H9 (cell line): ENCODE measurements around the gene POU3F3. TPM values are rescaled to one million over a fixed set of nuclear protein-coding genes. Genes with fewer than 3 reads are reported as not detected.
A peak's percentile ranks its signal among the peaks of the same experiment; 100 is the strongest.

ENCODE experiments used
- DNase-seq: peaks from one replicate; pipeline ENCODE4 v3.0.0-alpha.2; 2017
- H2AFZ ChIP-seq: one replicate; pipeline ENCODE4 v1.6.1; 2013; ENCODE audit warnings: mild to moderate bottlenecking, low read length, control low read depth, moderate library complexity
- H2AK5ac ChIP-seq: 2 replicates; pipeline ENCODE4 v1.6.1; 2013; ENCODE audit warnings: low read length, control low read depth, mixed read lengths; ENCODE audit not compliant: insufficient read length
- H2BK120ac ChIP-seq: one replicate; pipeline ENCODE4 v1.6.1; 2013; ENCODE audit warnings: low read depth, mild to moderate bottlenecking, low read length, control low read depth, inconsistent platforms; ENCODE audit not compliant: poor library complexity, severe bottlenecking
- H2BK12ac ChIP-seq: 2 replicates; pipeline ENCODE4 v1.6.1; 2013; ENCODE audit warnings: low read length, control low read depth, mixed read lengths, low read depth; ENCODE audit not compliant: insufficient read length
- H2BK15ac ChIP-seq: 2 replicates; pipeline ENCODE4 v1.6.1; 2013; ENCODE audit warnings: low read depth, low read length, control low read depth
- H2BK20ac ChIP-seq: one replicate; pipeline ENCODE4 v1.6.1; 2013; ENCODE audit warnings: low read depth, mild to moderate bottlenecking, low read length, control low read depth, inconsistent platforms; ENCODE audit not compliant: poor library complexity, severe bottlenecking
- H2BK5ac ChIP-seq: 2 replicates; pipeline ENCODE4 v1.6.1; 2013; ENCODE audit warnings: low read length, control low read depth, mixed read lengths; ENCODE audit not compliant: insufficient read length
- H3K14ac ChIP-seq: 2 replicates; pipeline ENCODE4 v1.6.1; 2013; ENCODE audit warnings: low read length, control low read depth; ENCODE audit not compliant: insufficient read depth
- H3K18ac ChIP-seq: 2 replicates; pipeline ENCODE4 v1.6.1; 2013; ENCODE audit warnings: low read depth, mild to moderate bottlenecking, mixed read lengths, low read length, control low read depth; ENCODE audit not compliant: insufficient read length
- H3K23ac ChIP-seq: 2 replicates; pipeline ENCODE4 v1.6.1; 2013; ENCODE audit warnings: low read length, control low read depth, mixed read lengths, low read depth; ENCODE audit not compliant: insufficient read length
- H3K23me2 ChIP-seq: 2 replicates; pipeline ENCODE4 v1.6.1; 2013; ENCODE audit warnings: low read depth, mild to moderate bottlenecking, mixed read lengths, low read length, control low read depth; ENCODE audit not compliant: insufficient read length, poor library complexity, severe bottlenecking
- H3K27ac ChIP-seq: 2 replicates; pipeline ENCODE4 v1.5.1; 2013; ENCODE audit warnings: low read length, control low read depth, mixed read lengths, low read depth; ENCODE audit not compliant: insufficient read length
- H3K27me3 ChIP-seq: 2 replicates; pipeline ENCODE4 v1.6.1; 2013; ENCODE audit warnings: low read length, control low read depth, inconsistent platforms; ENCODE audit not compliant: insufficient read depth
- H3K4ac ChIP-seq: 2 replicates; pipeline ENCODE4 v1.6.1; 2013; ENCODE audit warnings: low read depth, mild to moderate bottlenecking, control low read depth, inconsistent platforms, low read length, moderate library complexity
- H3K4me1 ChIP-seq: 2 replicates; pipeline ENCODE4 v1.6.1; 2013; ENCODE audit warnings: low read length, control low read depth, inconsistent platforms; ENCODE audit not compliant: insufficient read depth
- H3K4me2 ChIP-seq: 2 replicates; pipeline ENCODE4 v1.6.1; 2013; ENCODE audit warnings: low read length, control low read depth, mixed read lengths; ENCODE audit not compliant: insufficient read length, insufficient read depth
- H3K56ac ChIP-seq: 2 replicates; pipeline ENCODE4 v1.6.1; 2013; ENCODE audit warnings: low read depth, mild to moderate bottlenecking, mixed read lengths, low read length, control low read depth; ENCODE audit not compliant: insufficient read length
- H3K79me1 ChIP-seq: 2 replicates; pipeline ENCODE4 v1.6.1; 2013; ENCODE audit warnings: low read depth, mild to moderate bottlenecking, moderate library complexity, low read length, control low read depth, inconsistent platforms; ENCODE audit not compliant: insufficient read depth, poor library complexity, severe bottlenecking
- H3K79me2 ChIP-seq: 2 replicates; pipeline ENCODE4 v1.6.1; 2013; ENCODE audit warnings: low read length, control low read depth, inconsistent platforms; ENCODE audit not compliant: insufficient read depth
- H3K9ac ChIP-seq: 2 replicates; pipeline ENCODE4 v1.6.1; 2013; ENCODE audit warnings: low read length, control low read depth, mixed read lengths; ENCODE audit not compliant: insufficient read length; ENCODE audit errors: extremely low read depth
- H3K9me3 ChIP-seq: one replicate; pipeline ENCODE4 v1.6.1; 2013; ENCODE audit warnings: low read depth, low read length, inconsistent platforms; ENCODE audit not compliant: control insufficient read depth
- H3T11ph ChIP-seq: one replicate; pipeline ENCODE4 v1.6.1; 2013; ENCODE audit warnings: mild to moderate bottlenecking, low read length, control low read depth, inconsistent platforms
- H4K20me1 ChIP-seq: one replicate; pipeline ENCODE4 v1.6.1; 2013; ENCODE audit not compliant: control insufficient read depth, insufficient read length, insufficient read depth
- H4K5ac ChIP-seq: 2 replicates; pipeline ENCODE4 v1.6.1; 2013; ENCODE audit warnings: low read depth, mild to moderate bottlenecking, mixed read lengths, low read length, control low read depth; ENCODE audit not compliant: insufficient read length
- H4K8ac ChIP-seq: replicated peaks from 2 replicates; pipeline ENCODE4 v1.6.1; 2013; ENCODE audit warnings: low read length, control low read depth, mixed read lengths, low read depth; ENCODE audit not compliant: insufficient read length
- H4K91ac ChIP-seq: 2 replicates; pipeline ENCODE4 v1.6.1; 2013; ENCODE audit warnings: low read depth, mild to moderate bottlenecking, moderate library complexity, mixed read lengths, low read length, control low read depth; ENCODE audit not compliant: insufficient read length
- H3K27ac Mint-ChIP-seq, 3 experiments: 2 replicates in 2 of 3; 3 replicates in 1 of 3; pipeline ENCODE4 v1.8.0; 2020 to 2021; ENCODE audit warnings: mixed read lengths in 3 of 3, mild to moderate bottlenecking in 1 of 3, moderate library complexity in 1 of 3
- H3K27me3 Mint-ChIP-seq: 2 replicates; pipeline ENCODE4 v1.8.0; 2021; ENCODE audit warnings: low read depth, mild to moderate bottlenecking, moderate library complexity, mixed read lengths
- H3K36me3 Mint-ChIP-seq, 3 experiments: 2 replicates in 2 of 3; 3 replicates in 1 of 3; pipeline ENCODE4 v1.8.0; 2020 to 2021; ENCODE audit warnings: low read depth in 3 of 3, mixed read lengths in 3 of 3; ENCODE audit not compliant: insufficient read depth in 1 of 3
- H3K4me1 Mint-ChIP-seq, 2 experiments: 2 replicates each; pipeline ENCODE4 v1.8.0; 2020; ENCODE audit warnings: mixed read lengths in 2 of 2
- H3K4me3 Mint-ChIP-seq, 2 experiments: 2 replicates in 1 of 2; 3 replicates in 1 of 2; pipeline ENCODE4 v1.8.0; 2020 to 2021; ENCODE audit warnings: mild to moderate bottlenecking in 2 of 2, mixed read lengths in 2 of 2, moderate library complexity in 1 of 2
- H3K9me3 Mint-ChIP-seq, 2 experiments: 2 replicates in 1 of 2; 3 replicates in 1 of 2; pipeline ENCODE4 v1.8.0; 2020; ENCODE audit warnings: mild to moderate bottlenecking in 2 of 2, mixed read lengths in 2 of 2, moderate library complexity in 1 of 2
- CTCF ChIP-seq: fragments of 200-600 bp; sonication (generic); conservative IDR thresholded peaks from 3 replicates; pipeline ENCODE4 v1.8.0; 2021; ENCODE audit warnings: antibody characterized with exemption, mild to moderate bottlenecking
- WGBS: extraction: QIAGEN DNeasy Blood & Tissue Kit; methylation state at CpG from one replicate; pipeline ENCODE4 v1.1.7; 2013; ENCODE audit warnings: missing lambda C conversion rate, low lambda C conversion rate, mixed read lengths; ENCODE audit not compliant: insufficient read length; ENCODE audit errors: extremely low coverage; 5-methylcytosine and 5-hydroxymethylcytosine counted together
- total RNA-seq: library from RNA; stranded (reverse); gene quantifications from 2 replicates; pipeline ENCODE4 v1.2.1, GENCODE V29; 2021

Gene POU3F3
- total RNA-seq, 1 experiment from 2014 or later, result not detected

- no peak overlapping the region for H3K4me2 ChIP-seq
- WGBS, result no CpG with 5 or more reads among the region's 2 CpGs
- no peaks in the 10 kb centered on the region for H3K27me3 ChIP-seq
- no peak overlapping the region for H2BK15ac ChIP-seq
- H3K4me1 Mint-ChIP-seq, result peaks cover 9 to 15% of the 10 kb centered on the region in 2 experiments; a peak in 3 of 4 replicates
- H3K9me3 Mint-ChIP-seq, result peaks cover 0 to 2% of the 10 kb centered on the region in 2 experiments; a peak in 2 of 5 replicates
- TF ChIP-seq CTCF, result no peak
- no peak overlapping the region for H2AFZ ChIP-seq
- H3T11ph ChIP-seq, result no peak overlapping the region
- H3K36me3 Mint-ChIP-seq, result no peaks in the 10 kb centered on the region
- H4K5ac ChIP-seq, result no peak overlapping the region
- no peak overlapping the region for H2AK5ac ChIP-seq
- H3K79me1 ChIP-seq, result no peaks in the 10 kb centered on the region
- peaks cover 18% of the 10 kb centered on the region for H3K27me3 Mint-ChIP-seq
- H3K56ac ChIP-seq, result no peak overlapping the region
- no peak overlapping the region for H4K8ac ChIP-seq
- H3K23ac ChIP-seq, result no peak overlapping the region
- H3K9me3 ChIP-seq, result no peaks in the 10 kb centered on the region
- no peaks in the 10 kb centered on the region for H3K23me2 ChIP-seq
- no peak for DNase-seq
- H3K27ac ChIP-seq, result no peak overlapping the region
- H3K9ac ChIP-seq, result no peak overlapping the region
- no peak overlapping the region for H2BK5ac ChIP-seq
- no peak overlapping the region for H3K4me3 Mint-ChIP-seq
- H3K14ac ChIP-seq, result no peak overlapping the region
- H3K4me1 ChIP-seq, result no peaks in the 10 kb centered on the region
- no peak overlapping the region for H2BK20ac ChIP-seq
- no peaks in the 10 kb centered on the region for H4K20me1 ChIP-seq
- H2BK12ac ChIP-seq, result no peak overlapping the region
- H3K79me2 ChIP-seq, result no peaks in the 10 kb centered on the region
- 0 out of 7 replicates have a peak overlapping the region, but pooled peaks of 1 of the 3 experiments have one; percentile 50 for H3K27ac Mint-ChIP-seq
- H4K91ac ChIP-seq, result no peak overlapping the region
- H3K4ac ChIP-seq, result no peak overlapping the region
- no peak overlapping the region for H2BK120ac ChIP-seq
- no peak overlapping the region for H3K18ac ChIP-seq
Measured at GRCh38 chr2:104891145-104891544, 37.2 kb downstream of the POU3F3 start.
